Superior temporal gyrus (tissue), 1 donor: Measurements from ENCODE around the gene SORBS1.

Experiments used
- DNase-seq: peaks from one replicate; pipeline ENCODE4 v3.0.0-alpha.2; 2016; ENCODE audit errors: extremely low spot score

SORBS1 gene

GRCh38 chr10:95561177-95561863 lies at the start of gene SORBS1:
TSS of gene SORBS1 (minus strand) at chr10:95561371. CDS start at chr10:95441135, 120,236 bp downstream.
- DNase-seq: peak; percentile 97

GRCh38 chr10:95610727-95611126 lies 49.6 kb upstream of the SORBS1 start:
- DNase-seq: no peak

DNA sequence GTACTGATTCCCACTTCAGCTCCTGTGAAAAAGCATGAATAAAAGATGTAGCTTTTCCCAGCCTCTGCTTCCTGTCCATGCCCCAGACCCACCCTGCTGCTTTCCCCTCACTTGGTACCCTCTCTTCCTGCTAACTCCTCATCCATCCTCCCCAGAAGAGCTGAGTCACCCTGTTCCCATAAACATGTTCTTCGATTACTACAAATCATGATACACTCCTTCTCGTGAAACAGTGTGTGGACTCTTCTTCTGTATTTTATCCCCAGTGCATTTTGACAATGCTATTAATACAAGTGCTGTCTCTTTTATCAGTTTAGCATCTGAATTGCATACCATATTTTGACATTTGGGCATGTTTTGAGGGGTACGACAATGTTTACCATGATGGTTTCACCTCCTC lies 45.8 kb upstream of the SORBS1 start:
- DNase-seq: no peak

GRCh38 chr10:95605163-95605562 lies 44.0 kb upstream of the SORBS1 start:
- no peak for DNase-seq

DNA sequence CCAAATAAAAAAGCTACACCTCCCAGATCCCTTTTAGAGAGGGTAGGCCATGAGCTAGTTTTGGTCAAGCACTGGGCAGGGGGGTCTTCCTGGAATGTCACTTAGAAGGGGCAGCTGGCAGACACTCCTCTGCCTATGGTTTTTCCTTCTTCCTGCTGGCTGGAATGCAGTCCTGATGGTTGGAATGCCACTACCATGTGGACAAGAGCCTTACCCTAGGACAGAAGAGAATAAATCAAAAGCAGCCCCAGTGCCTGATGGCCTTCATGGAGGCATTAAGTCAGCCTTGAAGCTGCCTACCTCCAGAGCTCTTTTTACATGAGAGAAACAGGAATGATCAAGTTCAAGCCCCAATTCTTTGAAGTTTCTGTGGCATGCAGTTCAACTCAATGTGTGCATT lies 43.5 kb upstream of the SORBS1 start:
- DNase-seq: no peak

DNA sequence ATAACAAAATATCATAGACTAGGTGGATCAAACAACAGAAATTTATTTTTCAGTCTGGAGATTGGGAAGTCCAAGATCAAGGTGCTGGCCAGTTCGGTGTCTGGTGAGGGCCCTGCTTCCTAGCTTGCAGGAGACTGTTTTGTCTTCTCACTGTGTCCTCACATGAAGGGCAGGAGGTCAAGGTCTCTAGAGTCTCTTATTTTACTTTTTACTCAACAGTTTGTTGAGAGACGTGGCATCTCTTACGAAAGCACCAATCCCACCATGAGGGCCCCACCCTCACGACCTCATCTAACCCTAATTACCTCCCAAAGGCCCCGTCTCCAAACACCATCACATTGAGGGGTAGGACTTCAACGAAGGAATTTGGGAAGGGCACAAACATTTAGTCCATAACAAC lies 41.2 kb upstream of the SORBS1 start:
- no peak for DNase-seq

DNA sequence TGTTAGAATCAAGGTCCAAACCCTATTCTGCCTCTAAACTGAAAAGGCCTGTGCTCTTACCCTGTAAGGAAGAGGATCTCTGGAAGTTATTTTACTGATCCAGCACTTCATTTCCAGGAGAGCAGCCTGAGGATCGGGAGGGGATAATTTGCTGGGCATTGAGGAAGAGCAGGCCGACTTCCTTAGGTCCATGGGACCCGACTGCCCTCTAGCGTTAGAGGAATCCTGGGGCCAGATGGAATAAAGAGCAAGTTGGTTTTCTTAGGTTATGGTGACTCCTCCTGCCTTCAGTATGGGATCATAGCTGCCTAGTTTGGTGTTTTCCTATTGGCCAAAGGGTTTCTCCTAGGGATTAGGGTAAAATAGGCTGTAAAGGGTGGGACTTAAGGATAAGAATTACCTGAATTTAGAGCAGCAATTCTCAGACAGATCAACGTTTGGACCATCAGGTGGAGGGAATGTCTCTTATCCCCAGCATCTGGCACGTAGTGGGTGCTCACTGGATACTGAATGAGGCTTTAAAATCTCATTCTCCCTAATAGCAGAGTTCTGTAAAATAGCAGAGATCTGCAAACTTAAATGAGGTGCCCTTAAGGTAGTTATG lies 40.0 kb upstream of the SORBS1 start:
- peak; percentile 95 for DNase-seq

DNA sequence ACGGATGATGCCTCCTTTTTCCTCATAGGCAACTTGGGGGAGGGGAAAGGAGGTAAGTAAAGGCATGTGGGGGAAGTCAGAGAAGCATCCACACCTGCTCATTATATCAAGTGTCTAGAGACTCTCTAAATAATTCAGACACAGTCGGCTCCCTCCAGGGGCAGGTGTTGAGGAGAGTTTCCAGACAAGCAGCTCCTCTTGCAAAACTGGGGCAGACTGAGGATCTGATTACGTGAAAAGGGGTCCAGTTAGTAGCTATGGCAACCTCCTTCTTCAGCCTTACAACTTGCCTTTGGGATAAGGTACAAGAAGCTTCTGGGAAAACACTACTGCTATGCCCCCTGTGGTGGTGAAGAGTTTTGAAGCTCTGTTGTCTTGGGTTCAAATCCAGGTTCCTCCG lies 39.0 kb upstream of the SORBS1 start:
- DNase-seq: no peak

DNA sequence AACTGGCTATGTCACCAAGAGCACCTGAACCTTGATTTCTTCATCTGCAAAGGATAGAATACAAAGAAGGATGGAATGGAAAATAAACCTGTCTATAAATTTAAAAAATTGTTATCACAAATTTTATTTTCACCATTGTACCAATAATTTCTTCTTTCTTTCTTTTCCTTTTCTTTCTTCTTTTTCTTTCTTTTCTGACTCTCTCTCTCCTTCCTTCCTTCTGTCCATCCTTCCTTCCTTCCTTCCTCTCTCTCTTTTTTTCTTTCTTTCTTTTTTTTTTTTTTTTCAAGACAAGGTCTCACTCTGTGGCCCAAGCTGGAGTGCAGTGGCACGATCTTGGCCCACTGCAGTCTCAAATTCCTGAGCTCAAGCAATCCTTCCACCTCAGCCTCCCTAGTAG lies 36.6 kb upstream of the SORBS1 start:
- DNase-seq: no peak

DNA sequence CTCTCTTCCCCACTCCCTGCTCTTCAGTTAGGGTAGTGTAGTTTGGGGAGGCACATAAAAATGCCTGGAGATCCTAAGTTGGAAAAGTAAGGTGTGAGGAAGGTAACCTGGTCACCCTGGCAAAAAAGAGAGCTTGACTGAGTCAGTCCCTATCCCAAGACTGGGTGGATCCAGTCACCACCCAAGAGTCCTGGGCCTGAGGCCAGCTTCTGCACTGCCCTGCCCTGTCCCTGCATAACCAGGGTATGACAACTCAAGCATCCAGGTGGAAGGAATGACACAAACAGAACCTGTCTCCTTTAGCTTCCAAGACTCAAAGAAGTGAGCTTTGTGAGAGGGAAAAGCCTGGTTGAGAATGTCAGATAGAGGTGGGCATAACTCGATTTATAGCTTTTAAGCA lies 26.9 kb upstream of the SORBS1 start:
- DNase-seq: no peak

GRCh38 chr10:95579835-95580535 lies 18.8 kb upstream of the SORBS1 start:
- no peak for DNase-seq

DNA sequence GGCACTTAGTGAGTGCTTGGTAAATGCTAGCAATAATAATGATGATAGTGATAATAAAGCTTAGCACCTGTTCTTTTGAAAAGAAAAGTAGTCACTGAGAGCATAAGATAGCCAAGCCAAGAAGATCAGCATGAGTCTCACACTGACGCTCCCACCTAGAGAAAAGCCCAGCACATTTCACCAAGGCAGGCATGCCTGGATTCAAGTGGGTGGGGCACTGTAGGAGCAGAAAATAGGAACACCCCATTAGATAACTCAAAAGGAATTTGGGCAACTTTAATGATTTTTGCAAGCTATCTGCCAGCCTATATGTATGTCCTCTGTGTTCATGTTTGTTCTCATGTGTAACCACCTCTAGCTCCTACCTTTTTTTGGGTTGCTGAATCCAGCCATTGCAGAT lies 18.1 kb upstream of the SORBS1 start:
- no peak for DNase-seq

DNA sequence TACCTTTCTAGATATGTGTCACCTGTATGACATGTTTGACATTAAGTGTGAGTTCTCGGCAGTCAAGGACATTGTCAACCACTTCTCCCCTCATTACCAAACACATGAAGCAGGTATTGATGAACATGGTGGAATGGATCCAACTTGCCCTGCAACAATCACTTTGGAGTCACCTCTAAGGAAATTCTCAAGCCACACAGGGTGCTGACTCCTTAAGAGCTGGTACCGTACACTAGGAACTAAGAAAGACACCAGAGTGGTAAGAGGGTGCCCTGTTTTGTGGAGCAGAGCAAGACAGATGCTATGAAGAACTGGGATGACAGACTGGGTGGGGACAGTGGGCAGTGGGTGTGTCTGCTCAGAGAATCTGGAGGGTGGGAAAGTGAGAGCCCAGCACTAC lies 17.4 kb upstream of the SORBS1 start:
- no peak for DNase-seq

GRCh38 chr10:95574649-95575365 lies 13.6 kb upstream of the SORBS1 start:
- DNase-seq: peak; percentile 66

DNA sequence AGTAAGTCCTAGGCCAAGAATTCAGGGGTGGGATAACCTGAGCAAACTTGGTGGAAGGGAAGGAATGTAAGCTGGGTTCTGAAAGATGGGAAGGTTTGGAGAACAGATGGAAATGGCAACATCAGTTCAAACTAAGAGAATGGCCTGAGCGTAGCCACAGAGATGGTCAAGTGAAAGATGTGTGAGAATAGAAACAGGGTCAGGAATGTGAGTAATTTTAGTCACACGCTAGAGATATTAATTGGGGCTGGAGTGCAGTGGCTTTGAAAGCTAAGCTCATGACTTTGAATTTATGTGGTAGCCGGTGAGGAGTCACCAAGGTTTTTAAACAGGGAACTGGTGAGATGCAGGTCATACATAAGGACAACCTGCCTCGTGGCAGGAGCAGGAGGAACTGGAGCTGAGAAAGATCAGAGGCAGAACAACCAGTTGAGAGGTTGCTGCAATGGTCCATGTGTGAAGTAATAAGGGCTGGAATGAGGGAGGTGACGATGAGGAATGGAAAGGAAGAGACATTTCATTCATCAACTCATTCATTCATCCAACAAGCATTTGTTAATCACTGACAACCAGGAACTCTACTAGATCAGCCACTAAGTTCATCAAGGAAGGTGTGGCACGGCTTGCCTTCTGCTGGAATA lies 12.9 kb upstream of the SORBS1 start:
- no peak for DNase-seq

- no peak for DNase-seq
Measured at GRCh38 chr10:95573527-95573926, 12.4 kb upstream of the SORBS1 start.

- no peak for DNase-seq
Measured at GRCh38 chr10:95572131-95572820, 11.1 kb upstream of the SORBS1 start.

DNA sequence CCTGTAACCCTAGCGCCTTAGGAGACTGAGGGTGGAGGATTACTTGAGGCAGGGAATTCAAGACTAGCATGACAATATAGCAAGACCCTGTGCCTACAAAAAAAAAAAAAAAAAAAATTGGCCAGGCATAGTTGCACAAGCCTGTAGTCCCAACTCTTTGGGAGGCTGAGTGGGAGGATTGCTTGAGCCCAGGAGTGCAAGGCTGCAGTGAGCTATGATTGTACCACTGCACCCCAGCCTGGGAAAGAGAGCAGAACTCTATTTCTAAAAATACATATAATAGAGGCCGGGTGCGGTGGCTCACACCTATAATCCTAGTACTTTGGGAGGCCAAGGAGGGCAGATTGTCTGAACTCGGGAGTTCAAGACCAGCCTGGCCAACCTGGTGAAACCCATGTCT lies 10.2 kb upstream of the SORBS1 start:
- DNase-seq: no peak

DNA sequence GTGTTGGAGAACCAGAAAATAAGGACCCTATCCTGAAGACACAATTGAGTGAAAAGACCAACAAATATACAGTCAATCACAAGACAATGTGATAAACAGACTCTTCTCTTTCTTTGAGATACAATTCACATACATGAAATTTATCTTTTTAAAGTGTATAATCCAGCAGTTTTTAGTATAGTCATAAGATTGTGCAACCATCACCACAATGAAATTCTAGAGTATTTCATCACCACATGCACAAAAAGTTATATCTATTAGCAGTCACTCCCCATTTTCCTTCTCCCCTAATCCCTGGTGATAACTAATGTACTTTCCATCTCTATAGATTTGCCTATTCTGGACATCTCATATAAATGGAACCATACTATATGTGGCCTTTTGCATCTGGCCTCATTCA lies 8.2 kb upstream of the SORBS1 start:
- DNase-seq: no peak

DNA sequence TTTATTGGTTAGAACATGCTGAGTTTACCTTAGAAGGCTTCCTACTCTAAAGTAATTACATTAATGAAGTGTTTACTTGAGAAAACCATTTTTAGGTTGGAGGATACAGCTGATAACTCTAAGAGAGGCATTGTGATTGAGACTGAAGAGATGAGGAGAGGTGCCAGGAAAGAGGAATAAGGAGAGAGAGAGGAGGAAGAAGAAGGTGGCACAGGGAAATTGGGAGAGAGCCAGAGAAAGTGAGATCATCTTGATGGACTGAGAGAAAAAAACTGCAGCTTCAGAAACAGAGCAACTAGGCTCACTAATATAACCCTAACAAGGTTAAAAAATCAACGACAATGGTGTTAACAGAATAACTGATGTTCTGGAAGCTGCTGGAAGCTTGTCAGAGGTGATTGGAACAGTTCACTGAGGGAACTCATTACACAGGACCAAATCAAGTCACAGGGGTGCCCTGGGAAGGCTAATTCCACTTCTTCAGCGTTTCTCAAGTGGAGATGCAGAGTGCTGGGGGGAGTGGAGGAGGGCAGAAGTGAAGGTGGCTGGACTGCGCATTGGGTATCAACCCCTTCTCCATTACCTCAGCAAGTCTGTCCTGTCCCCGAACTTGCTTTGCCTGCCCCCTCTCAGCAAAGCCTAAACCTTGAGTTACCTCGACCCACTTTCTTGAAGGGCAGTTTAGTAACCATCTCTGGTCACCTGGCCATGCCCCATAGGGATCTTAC lies 6.9 kb upstream of the SORBS1 start:
- DNase-seq: no peak

DNA sequence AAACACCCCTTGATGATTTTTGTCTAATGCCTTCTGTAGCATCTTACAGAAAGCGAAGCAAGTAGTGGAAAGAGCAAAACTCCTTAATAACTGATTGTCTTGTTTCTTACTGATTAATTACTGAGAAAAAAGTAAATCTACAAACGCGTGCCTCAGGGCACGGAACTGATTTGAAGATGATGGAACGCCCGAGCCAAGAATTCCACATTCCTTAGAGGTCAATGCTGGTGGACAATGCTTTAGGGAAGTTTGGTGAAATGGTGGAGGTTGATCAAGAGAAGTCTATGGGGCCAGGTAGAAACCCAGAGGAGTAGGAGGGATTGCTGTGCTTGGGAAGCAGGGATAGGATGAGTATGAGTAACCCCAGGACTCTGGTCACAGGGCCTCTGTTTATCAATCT lies 5.0 kb upstream of the SORBS1 start:
- DNase-seq: no peak
